Esophagus muscularis mucosa (tissue), 4 donors: ENCODE data around the gene SWT1.

ENCODE experiments used
- CTCF ChIP-seq, 3 experiments: fragments of 200-600 bp in 2 of 3; fragments of 450-650 bp in 1 of 3; sonication (generic) in 2 of 3; IDR thresholded peaks; one replicate each; pipeline ENCODE4 v1.5.1; 2017 to 2019; ENCODE audit warnings: antibody characterized with exemption in 3 of 3, mild to moderate bottlenecking in 2 of 3, moderate library complexity in 1 of 3
- EP300 ChIP-seq: sonication (generic); formaldehyde crosslinking; IDR thresholded peaks from one replicate; pipeline ENCODE4 v1.6.1; 2017; ENCODE audit warnings: antibody characterized with exemption
- POLR2A ChIP-seq: fragments of 450-650 bp; IDR thresholded peaks from one replicate; pipeline ENCODE4 v1.6.1; 2017; ENCODE audit warnings: antibody characterized with exemption, moderate library complexity, mild to moderate bottlenecking, low read depth

DNA sequence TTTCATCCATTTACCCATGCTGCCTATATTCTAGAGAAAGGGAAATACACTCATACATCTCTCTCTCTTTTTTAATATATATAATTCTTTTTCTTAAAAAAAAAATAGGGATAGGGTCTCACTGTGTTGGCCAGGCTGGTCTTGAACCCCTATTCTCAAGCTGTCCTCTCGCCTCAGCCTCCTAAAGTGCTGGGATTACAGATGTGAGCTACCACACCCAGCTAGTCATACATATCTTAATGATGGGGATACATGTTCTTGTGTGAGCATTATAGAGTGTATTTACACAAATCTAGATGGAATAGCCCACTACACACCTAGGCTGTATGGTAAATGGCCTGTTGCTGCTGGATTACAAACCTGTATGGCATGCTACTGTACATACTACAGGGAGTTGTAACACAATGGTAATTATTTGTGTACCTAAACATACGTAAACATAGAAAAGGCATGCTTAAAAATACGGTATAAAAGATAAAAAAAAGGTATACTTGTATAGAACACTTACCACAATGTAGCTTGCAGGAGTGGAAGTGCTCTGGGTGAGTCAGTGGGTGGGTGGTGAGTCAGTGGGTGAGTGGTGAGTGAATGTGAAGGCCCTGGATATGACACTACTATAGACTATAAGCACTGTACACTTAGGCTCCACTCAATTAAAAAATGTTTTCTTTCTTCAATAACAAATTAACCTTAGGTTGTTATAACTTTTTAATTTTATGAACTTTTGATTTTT, 87.2 kb downstream of the SWT1 start:
- TF ChIP-seq CTCF (IDR thresholded peaks at IDR 0.05) (no peak), POLR2A (no peak), EP300 (no peak)
